Amniotic stem cell (primary cell): Measurements from ENCODE around the gene ANKDD1B.

Experiments used
- DNase-seq: peaks from one replicate; lab custom pipeline; 2025; lab: John Stamatoyannopoulos, UW

ANKDD1B gene

GRCh38 chr5:75616971-75617621 lies 5.8 kb downstream of the ANKDD1B start:
- no peak for DNase-seq

GRCh38 chr5:75617736-75618352 lies 6.6 kb downstream of the ANKDD1B start:
- no peak for DNase-seq

- DNase-seq = no peak
These were observed 9.1 kb downstream of the ANKDD1B start for GRCh38 chr5:75620184-75620959.

GRCh38 chr5:75622564-75622963 lies 11.3 kb downstream of the ANKDD1B start:
- DNase-seq = no peak

- no peak for DNase-seq
These were observed 12.6 kb downstream of the ANKDD1B start for GRCh38 chr5:75623846-75624245.

GRCh38 chr5:75626959-75627358 lies 15.7 kb downstream of the ANKDD1B start:
- DNase-seq = no peak

GRCh38 chr5:75627801-75628200 lies 16.5 kb downstream of the ANKDD1B start:
- DNase-seq = no peak

GRCh38 chr5:75630875-75631274 lies 19.6 kb downstream of the ANKDD1B start:
- DNase-seq = no peak

GRCh38 chr5:75632321-75632720 lies 21.1 kb downstream of the ANKDD1B start:
- no peak for DNase-seq

GRCh38 chr5:75637949-75638348 lies 26.7 kb downstream of the ANKDD1B start:
- DNase-seq = no peak

- DNase-seq = no peak
These were observed 28.5 kb downstream of the ANKDD1B start for GRCh38 chr5:75639535-75640311.

GRCh38 chr5:75640395-75640794 lies 29.1 kb downstream of the ANKDD1B start:
- no peak for DNase-seq

GRCh38 chr5:75640826-75641225 lies 29.6 kb downstream of the ANKDD1B start:
- no peak for DNase-seq

GRCh38 chr5:75648712-75649111 lies 37.5 kb downstream of the ANKDD1B start:
- no peak for DNase-seq

- DNase-seq = no peak
These were observed 40.5 kb downstream of the ANKDD1B start for GRCh38 chr5:75651575-75652238.

GRCh38 chr5:75653521-75653920 lies 42.3 kb downstream of the ANKDD1B start:
- DNase-seq = no peak

GRCh38 chr5:75654693-75655295 lies 43.5 kb downstream of the ANKDD1B start:
- DNase-seq = no peak

- DNase-seq = no peak
These were observed 45.2 kb downstream of the ANKDD1B start for GRCh38 chr5:75656311-75657003.

GRCh38 chr5:75659791-75660450 lies 48.7 kb downstream of the ANKDD1B start:
- no peak for DNase-seq
